ENCODE data around the gene ATP4B.

GRCh38 chr13:113641426-113641825, 16.6 kb downstream of the ATP4B start:
- TF ChIP-seq CTCF (tag by site-specific recombination; IDR thresholded peaks at IDR 0.05): no peak
- no peak for TF ChIP-seq OVOL3 (tag by site-specific recombination; IDR thresholded peaks at IDR 0.05)
- TF ChIP-seq ZEB2 (tag by site-specific recombination; IDR thresholded peaks at IDR 0.05): no peak
- no peak for TF ChIP-seq ZNF600 (tag by site-specific recombination; IDR thresholded peaks at IDR 0.05)
